HepG2 (cell line): ENCODE data around the gene CABLES1. TPM values are rescaled to one million over a fixed set of nuclear protein-coding genes. Genes with fewer than 3 reads are reported as not detected.

Source experiments
- E2F1 ChIP-seq: sonication (generic); formaldehyde crosslinking; IDR thresholded peaks from 2 replicates; pipeline ENCODE4 v1.5.0; 2020; ENCODE audit warnings: missing genetic modification reagents
- ESRRA ChIP-seq: sonication (generic); formaldehyde crosslinking; IDR thresholded peaks from 2 replicates; pipeline ENCODE4 v1.5.1; 2020; ENCODE audit warnings: mild to moderate bottlenecking, low read depth, missing genetic modification reagents
- FOXK1 ChIP-seq: sonication (generic); formaldehyde crosslinking; IDR thresholded peaks from 2 replicates; pipeline ENCODE4 v1.4.0; 2020; ENCODE audit warnings: low read depth, missing genetic modification reagents, borderline replicate concordance
- GATAD2A ChIP-seq: IDR thresholded peaks from 2 replicates; pipeline ENCODE4 v1.6.1; 2016
- HDAC2 ChIP-seq: sonication (generic); formaldehyde crosslinking; IDR thresholded peaks from 2 replicates; pipeline ENCODE4 v1.4.0; 2020; ENCODE audit warnings: missing genetic modification reagents
- MAFK ChIP-seq, 2 experiments: IDR thresholded peaks in 1 of 2; conservative IDR thresholded peaks in 1 of 2; 2 replicates each; pipeline ENCODE4 v1.6.1; 2011; ENCODE audit warnings: improper control_type of control experiment in 2 of 2, low read length in 2 of 2
- MAZ ChIP-seq, 2 experiments: sonication (generic) in 1 of 2; formaldehyde crosslinking in 1 of 2; IDR thresholded peaks; 2 replicates each; pipeline versions ENCODE4 v1.5.0 to v1.6.1; 2012 to 2020; ENCODE audit warnings: low read depth in 2 of 2, mild to moderate bottlenecking in 2 of 2, borderline replicate concordance in 1 of 2, improper control_type of control experiment in 1 of 2, low read length in 1 of 2, missing genetic modification reagents in 1 of 2, moderate library complexity in 1 of 2
- MED1 ChIP-seq: sonication (generic); formaldehyde crosslinking; IDR thresholded peaks from 2 replicates; pipeline ENCODE4 v1.4.0; 2020; ENCODE audit warnings: missing genetic modification reagents
- MIXL1 ChIP-seq: IDR thresholded peaks from 2 replicates; pipeline ENCODE4 v1.6.1; 2016
- MXD3 ChIP-seq: IDR thresholded peaks from 2 replicates; pipeline ENCODE4 v1.6.1; 2016; ENCODE audit warnings: mild to moderate bottlenecking, missing biosample characterization, missing genetic modification reagents
- NR3C1 ChIP-seq: sonication (generic); formaldehyde crosslinking; IDR thresholded peaks from 2 replicates; pipeline ENCODE4 v1.4.0; 2020; ENCODE audit warnings: missing genetic modification reagents
- POGZ ChIP-seq: sonication (generic); formaldehyde crosslinking; IDR thresholded peaks from 2 replicates; pipeline ENCODE4 v1.4.0; 2020; ENCODE audit warnings: mild to moderate bottlenecking, missing genetic modification reagents
- POLR2G ChIP-seq: fragments of 200-400 bp; formaldehyde crosslinking; IDR thresholded peaks from 2 replicates; pipeline ENCODE4 v1.6.1; 2018; ENCODE audit warnings: mild to moderate bottlenecking, low read depth, low read length, moderate library complexity
- PRMT3 ChIP-seq: sonication (generic); formaldehyde crosslinking; IDR thresholded peaks from 2 replicates; pipeline ENCODE4 v1.8.1; 2022; ENCODE audit warnings: low read depth, mild to moderate bottlenecking, moderate library complexity, missing genetic modification reagents, borderline replicate concordance
- RARA ChIP-seq: IDR thresholded peaks from 2 replicates; pipeline ENCODE4 v1.6.1; 2016; ENCODE audit warnings: missing genetic modification reagents, missing compliant biosample characterization
- SALL1 ChIP-seq: sonication (generic); formaldehyde crosslinking; IDR thresholded peaks from 2 replicates; pipeline ENCODE4 v1.8.0; 2022; ENCODE audit warnings: mild to moderate bottlenecking, missing genetic modification reagents
- SPEN ChIP-seq: sonication (generic); formaldehyde crosslinking; IDR thresholded peaks from 2 replicates; pipeline ENCODE4 v1.5.1; 2020; ENCODE audit warnings: low read depth, mild to moderate bottlenecking, missing genetic modification reagents
- TEAD3 ChIP-seq: optimal IDR thresholded peaks from 2 replicates; pipeline ENCODE3; 2016; ENCODE audit warnings: borderline replicate concordance
- ZNF12 ChIP-seq: sonication (generic); formaldehyde crosslinking; IDR thresholded peaks from 2 replicates; pipeline ENCODE4 v1.5.0; 2020; ENCODE audit warnings: missing genetic modification reagents
- ZNF607 ChIP-seq: sonication (generic); formaldehyde crosslinking; IDR thresholded peaks from 2 replicates; pipeline ENCODE4 v1.5.1; 2020; ENCODE audit warnings: missing genetic modification reagents, mild to moderate bottlenecking, borderline replicate concordance
- ZNF687 ChIP-seq: sonication (generic); formaldehyde crosslinking; IDR thresholded peaks from 2 replicates; pipeline ENCODE4 v1.5.1; 2020; ENCODE audit warnings: mild to moderate bottlenecking, missing genetic modification reagents, moderate library complexity
- ZNF749 ChIP-seq: sonication (generic); formaldehyde crosslinking; IDR thresholded peaks from 2 replicates; pipeline ENCODE4 v1.8.0; 2022; ENCODE audit warnings: mild to moderate bottlenecking, missing genetic modification reagents, moderate library complexity, borderline replicate concordance
- ZNF772 ChIP-seq: sonication (generic); formaldehyde crosslinking; IDR thresholded peaks from 2 replicates; pipeline ENCODE4 v1.5.0; 2020; ENCODE audit warnings: mild to moderate bottlenecking, missing genetic modification reagents
- polyA plus RNA-seq, 8 experiments: library from polyadenylated mRNA; depleted of rRNA in 3 of 8; stranded (reverse) in 7 of 8; unstranded in 1 of 8; fragments of >200 nt; fragmentation: Illumina TruSeq in 4 of 8; extraction: Trizol in 4 of 8; gene quantifications; 2 replicates each; pipeline versions ENCODE4 v1.2.1 to v1.2.3, GENCODE V29; 2011 to 2016; ENCODE audit warnings: low read depth in 4 of 8, missing spikeins in 1 of 8, mixed read lengths in 1 of 8; ENCODE audit not compliant: insufficient read depth in 1 of 8
- total RNA-seq, 5 experiments: library from RNA; depleted of rRNA; stranded (reverse); fragments of >200 nt; fragmentation: Illumina TruSeq; extraction: Trizol; gene quantifications; 2 replicates each; pipeline ENCODE4 v1.2.3, GENCODE V29; 2016; ENCODE audit warnings: low read depth in 1 of 5
- TF ChIP-seq, protein P1 (sequence below): sonication (generic); formaldehyde crosslinking; IDR thresholded peaks from 2 replicates; pipeline ENCODE4 v1.4.0; 2020; ENCODE audit warnings: missing genetic modification reagents

CABLES1 gene
- total and polyA plus RNA-seq, 2 of the 13 experiments (the other 11 are each of a cell fraction or from before 2014, with no cell fraction given) = 14.7 to 25.8 TPM

DNA sequence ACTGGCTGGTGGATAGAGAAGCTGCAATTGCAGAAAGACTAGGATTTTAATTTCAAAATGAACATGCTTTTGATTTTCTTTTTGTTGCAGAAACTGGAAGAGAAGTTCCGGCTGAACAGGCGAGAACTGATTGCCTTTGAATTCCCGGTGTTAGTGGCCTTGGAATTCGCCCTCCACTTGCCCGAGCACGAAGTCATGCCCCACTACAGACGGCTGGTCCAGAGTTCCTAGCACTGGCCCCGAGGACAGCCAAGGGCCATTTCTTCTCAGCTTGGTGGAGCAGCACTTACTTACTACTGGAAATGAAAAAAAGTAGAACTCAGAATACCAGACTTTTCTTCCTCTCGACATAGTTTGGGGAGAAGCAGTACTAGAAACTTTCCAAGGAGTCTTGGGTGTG lies 121.9 kb downstream of the CABLES1 start (continued):
- TF ChIP-seq ZNF687 = peak; percentile 61
- no peak for TF ChIP-seq E2F1 (CRISPR knock-in tag)
- TF ChIP-seq ZNF12 (CRISPR knock-in tag) = peak; percentile 94
- no peak for TF ChIP-seq MAZ (IDR thresholded peaks at IDR 0.05; ENCODE audit: borderline replicate concordance, low read depth, low read length)
- no peak for TF ChIP-seq MAZ (CRISPR knock-in tag; IDR thresholded peaks at IDR 0.05; ENCODE audit: low read depth)
- peak; percentile 59; the same call in 1 of the 2 replicates for TF ChIP-seq ZNF607 (CRISPR knock-in tag)
- 0 out of 2 replicates have a peak, but pooled peaks have one; percentile 27 for TF ChIP-seq MED1 (CRISPR knock-in tag)
- no peak for TF ChIP-seq PRMT3 (CRISPR knock-in tag)
- TF ChIP-seq SPEN (CRISPR knock-in tag) = no peak
- no peak for TF ChIP-seq MXD3
- TF ChIP-seq ZNF772 (CRISPR knock-in tag) = no peak
- no peak for TF ChIP-seq HDAC2 (CRISPR knock-in tag)
- no peak for TF ChIP-seq MAFK (conservative IDR thresholded peaks at IDR 0.05 in 1 of 2, IDR thresholded peaks at IDR 0.05 in 1 of 2; ENCODE audit: low read length in 2 of 2)
- peak; percentile 77 for TF ChIP-seq TEAD3
- TF ChIP-seq RARA (CRISPR knock-in tag) = 0 out of 2 replicates have a peak, but pooled peaks have one; percentile 33
- TF ChIP-seq NR3C1 (CRISPR knock-in tag) = no peak
- TF ChIP-seq ZNF749 (CRISPR knock-in tag) = no peak
- TF ChIP-seq, protein P1, sequence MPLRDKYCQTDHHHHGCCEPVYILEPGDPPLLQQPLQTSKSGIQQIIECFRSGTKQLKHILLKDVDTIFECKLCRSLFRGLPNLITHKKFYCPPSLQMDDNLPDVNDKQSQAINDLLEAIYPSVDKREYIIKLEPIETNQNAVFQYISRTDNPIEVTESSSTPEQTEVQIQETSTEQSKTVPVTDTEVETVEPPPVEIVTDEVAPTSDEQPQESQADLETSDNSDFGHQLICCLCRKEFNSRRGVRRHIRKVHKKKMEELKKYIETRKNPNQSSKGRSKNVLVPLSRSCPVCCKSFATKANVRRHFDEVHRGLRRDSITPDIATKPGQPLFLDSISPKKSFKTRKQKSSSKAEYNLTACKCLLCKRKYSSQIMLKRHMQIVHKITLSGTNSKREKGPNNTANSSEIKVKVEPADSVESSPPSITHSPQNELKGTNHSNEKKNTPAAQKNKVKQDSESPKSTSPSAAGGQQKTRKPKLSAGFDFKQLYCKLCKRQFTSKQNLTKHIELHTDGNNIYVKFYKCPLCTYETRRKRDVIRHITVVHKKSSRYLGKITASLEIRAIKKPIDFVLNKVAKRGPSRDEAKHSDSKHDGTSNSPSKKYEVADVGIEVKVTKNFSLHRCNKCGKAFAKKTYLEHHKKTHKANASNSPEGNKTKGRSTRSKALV (CRISPR knock-in tag) = no peak
- 0 out of 2 replicates have a peak, but pooled peaks have one; percentile 30 for TF ChIP-seq ESRRA
- TF ChIP-seq GATAD2A (CRISPR knock-in tag) = 0 out of 2 replicates have a peak, but pooled peaks have one; percentile 26
- no peak for TF ChIP-seq FOXK1
- TF ChIP-seq MIXL1 = peak; percentile 41; the same call in 1 of the 2 replicates
- TF ChIP-seq POLR2G = no peak
- 0 out of 2 replicates have a peak, but pooled peaks have one; percentile 46 for TF ChIP-seq POGZ (CRISPR knock-in tag)
- TF ChIP-seq SALL1 (CRISPR knock-in tag) = peak; percentile 71
